MM.1S (cell line): Measurements from ENCODE around the gene PLEKHA3.

Experiments
- EZH2phosphoT487 ChIP-seq: fragments of 300-600 bp; sonication (generic); IDR thresholded peaks from 2 replicates; pipeline ENCODE4 v1.6.1; 2018; ENCODE audit warnings: antibody characterized with exemption, low read length
- TF ChIP-seq, protein P1 (sequence below): fragments of 300-600 bp; sonication (generic); IDR thresholded peaks from 2 replicates; pipeline ENCODE4 v1.5.1; 2016; ENCODE audit warnings: antibody characterized with exemption, low read length, mixed read lengths

DNA sequence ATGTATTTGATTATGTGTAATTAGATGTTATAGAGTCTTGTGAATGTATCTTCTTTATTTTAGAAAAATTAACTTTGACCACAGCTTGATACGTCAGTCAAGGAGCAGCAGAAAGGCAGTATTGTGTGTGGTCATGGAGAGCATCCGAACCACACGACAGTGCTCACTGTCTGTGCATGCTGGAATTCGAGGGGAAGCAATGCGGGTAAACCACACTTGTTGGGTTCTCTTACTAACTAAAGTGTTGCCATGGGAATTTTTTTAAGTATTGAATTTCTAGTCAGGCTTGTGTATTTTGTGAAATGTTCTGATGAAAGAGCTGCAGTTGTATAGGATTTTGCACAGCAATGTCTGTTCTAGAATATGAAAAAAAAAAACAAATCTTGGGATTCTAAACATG lies 24.3 kb upstream of the PLEKHA3 start:
- TF ChIP-seq, protein P1, sequence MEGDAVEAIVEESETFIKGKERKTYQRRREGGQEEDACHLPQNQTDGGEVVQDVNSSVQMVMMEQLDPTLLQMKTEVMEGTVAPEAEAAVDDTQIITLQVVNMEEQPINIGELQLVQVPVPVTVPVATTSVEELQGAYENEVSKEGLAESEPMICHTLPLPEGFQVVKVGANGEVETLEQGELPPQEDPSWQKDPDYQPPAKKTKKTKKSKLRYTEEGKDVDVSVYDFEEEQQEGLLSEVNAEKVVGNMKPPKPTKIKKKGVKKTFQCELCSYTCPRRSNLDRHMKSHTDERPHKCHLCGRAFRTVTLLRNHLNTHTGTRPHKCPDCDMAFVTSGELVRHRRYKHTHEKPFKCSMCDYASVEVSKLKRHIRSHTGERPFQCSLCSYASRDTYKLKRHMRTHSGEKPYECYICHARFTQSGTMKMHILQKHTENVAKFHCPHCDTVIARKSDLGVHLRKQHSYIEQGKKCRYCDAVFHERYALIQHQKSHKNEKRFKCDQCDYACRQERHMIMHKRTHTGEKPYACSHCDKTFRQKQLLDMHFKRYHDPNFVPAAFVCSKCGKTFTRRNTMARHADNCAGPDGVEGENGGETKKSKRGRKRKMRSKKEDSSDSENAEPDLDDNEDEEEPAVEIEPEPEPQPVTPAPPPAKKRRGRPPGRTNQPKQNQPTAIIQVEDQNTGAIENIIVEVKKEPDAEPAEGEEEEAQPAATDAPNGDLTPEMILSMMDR = no peak
- no peak for TF ChIP-seq EZH2phosphoT487
